HG02763 (cell line): ENCODE measurements around the gene LYZL4.

Experiments used
- ATAC-seq: cut with Tn5 transposase; IDR thresholded peaks from one replicate; pipeline ENCODE4 v1.9.1; 2021; ENCODE audit warnings: mild to moderate bottlenecking, moderate library complexity; ENCODE audit not compliant: unreplicated experiment

The LYZL4 gene

DNA sequence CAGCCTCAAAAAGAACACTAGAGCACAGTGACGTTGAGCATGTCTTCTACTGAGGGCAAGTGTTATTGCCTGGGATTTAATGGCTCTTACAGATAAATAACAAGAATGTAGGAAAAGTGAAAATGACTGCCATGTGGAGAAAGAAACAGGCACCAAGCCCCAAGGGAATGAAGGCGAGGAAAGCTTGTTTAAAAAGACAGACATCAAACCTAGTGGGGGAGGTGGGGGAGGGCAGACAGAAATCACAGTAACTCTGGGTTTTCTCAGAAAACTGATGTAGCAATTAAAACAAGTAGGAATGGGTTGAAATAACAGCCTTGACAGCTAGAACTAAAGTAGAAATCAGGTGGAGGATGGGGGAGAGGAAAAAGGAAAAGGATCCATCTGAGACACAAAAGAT, 18.4 kb upstream of the LYZL4 start:
- ATAC-seq, result no peak

DNA sequence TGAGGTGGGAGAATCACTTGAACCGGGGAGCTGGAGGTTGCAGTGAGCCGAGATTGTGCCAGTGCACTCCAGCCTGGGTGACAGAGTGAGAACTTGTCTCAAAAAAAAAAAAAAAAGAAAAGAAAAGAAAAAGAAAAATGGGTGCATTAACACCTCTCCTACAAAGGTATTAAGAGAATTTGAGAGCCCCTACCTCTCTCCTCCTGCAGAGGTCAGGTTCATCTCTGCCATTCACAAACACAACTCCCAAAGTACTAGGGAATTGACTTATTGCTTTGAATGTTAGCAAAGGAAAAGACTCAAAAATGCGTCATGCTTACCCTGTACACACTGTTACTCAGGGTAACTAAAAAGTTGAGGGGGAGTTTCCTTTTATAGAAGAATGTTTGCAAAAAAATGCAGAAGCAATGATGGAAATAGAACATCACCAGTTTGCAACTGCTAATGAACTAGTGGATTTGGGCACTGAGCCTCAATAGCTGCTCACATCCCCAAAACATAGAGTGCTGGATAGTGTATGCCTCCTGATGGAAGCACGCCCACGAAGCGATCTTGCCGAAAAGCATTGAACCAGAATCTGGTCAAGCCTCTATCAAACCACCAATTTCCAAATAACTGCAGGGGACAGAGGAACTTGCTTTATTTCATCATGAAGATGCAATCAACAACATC, 15.5 kb upstream of the LYZL4 start:
- no peak for ATAC-seq

DNA sequence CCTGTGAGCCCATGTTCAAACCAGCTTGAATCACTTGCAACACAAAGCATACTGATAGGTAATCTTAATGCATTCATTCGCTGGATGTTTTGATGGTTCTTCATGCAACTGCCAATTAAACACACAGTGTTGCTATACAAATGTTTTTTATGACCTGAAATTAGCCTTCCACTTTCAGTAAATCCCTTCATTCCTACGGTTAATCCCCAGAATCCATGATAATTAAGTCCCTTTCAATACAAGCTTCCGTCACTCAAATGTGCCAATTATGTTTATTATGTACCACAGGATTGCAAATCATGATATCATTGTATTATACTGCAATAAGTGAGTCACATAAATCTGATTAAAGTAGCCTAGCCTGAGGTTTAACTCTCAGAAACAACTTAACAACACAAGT, 14.5 kb upstream of the LYZL4 start:
- ATAC-seq, result no peak

DNA sequence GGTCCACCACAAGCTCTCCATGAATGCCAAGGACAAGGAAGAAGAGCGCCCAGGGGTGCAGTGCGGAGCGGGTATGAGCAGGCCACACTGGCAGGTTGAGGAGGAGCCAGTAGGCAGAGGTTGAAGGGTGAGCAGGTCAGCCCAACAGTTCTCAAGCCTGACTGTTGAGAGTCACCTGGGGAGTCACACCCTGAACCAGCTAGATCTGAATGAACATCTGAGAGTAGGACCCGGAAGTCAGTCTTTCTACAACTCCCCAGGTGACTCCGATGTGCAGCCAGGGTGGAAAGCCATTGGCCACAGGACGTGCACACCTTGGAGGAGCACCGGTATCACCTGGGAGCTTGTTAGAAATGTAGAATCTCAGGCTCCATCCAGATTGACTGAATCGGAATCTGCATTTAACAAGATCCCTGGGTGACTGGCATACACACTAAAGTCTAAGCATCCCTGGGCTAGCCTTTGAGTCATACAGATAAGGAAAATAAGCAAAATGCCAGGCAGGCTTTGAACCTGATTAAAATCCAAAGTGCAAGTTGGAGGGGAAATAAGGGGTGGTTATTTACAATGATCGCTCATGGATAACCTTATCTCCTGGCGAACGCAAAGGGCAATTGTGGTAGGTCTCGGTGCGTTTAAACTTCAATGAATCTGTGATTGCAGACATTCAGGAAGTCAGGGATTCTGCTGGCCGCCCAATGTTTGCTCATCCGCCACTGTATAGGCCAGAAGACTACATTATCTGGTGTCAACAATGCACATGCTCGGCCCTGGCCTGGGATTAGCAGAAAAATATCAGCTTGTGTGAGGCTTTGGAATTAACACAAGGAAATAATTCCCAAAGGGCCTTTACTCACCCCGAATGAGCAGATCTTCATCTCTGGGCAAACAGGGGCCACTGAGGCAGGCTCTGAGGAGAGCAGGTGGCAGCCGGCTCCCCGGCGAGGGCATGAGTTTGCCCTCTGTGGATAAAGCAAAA, 11.7 kb upstream of the LYZL4 start:
- ATAC-seq, result no peak

DNA sequence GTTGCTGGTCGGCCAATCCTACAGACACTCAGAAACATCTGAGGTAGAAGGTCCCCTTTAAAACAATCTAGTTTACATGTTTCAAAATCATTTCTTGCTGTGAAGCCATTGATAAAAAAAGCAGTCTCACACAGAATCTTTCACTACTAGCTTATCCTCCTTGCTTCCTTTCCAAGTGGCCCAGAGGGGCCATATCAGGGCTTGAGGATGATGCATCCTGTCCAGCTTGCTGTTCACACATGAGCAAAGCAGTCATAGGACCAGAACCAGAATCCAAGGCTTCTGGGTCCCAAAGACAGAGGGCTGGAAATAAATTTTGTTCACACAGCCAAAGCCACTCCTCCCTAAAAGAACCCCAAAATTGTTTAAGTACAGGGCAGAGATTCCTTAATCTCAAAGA, 9.2 kb upstream of the LYZL4 start:
- no peak for ATAC-seq

DNA sequence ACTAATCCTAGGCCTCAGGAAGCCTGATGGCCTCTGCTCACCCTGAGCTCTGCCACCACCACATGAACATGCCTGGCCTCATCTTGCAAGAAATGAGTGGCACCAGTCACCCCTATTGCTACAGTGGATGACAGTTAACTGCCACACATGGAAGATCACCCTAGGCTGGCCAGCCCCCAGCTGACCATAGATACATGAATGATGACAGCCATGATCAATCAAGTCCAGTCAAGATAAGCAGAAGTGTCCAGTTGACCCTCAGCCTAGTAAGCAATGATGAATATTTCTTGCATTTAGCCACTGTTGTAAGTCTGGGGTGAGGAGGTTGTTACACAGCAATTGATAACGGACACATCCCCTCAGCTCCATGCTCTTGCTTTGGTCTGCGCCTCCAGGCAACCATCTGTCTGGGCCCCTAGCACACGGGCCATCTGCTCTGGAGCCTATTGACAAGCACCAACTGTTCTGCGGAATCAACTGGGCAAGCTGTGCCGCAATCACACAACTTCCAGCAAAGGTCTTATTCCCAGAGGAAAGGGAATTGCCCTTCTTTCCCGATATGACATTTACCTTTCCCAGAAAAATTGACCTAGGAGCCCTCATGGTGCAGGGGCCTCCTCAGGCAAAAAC, 2.2 kb upstream of the LYZL4 start:
- ATAC-seq, result no peak

DNA sequence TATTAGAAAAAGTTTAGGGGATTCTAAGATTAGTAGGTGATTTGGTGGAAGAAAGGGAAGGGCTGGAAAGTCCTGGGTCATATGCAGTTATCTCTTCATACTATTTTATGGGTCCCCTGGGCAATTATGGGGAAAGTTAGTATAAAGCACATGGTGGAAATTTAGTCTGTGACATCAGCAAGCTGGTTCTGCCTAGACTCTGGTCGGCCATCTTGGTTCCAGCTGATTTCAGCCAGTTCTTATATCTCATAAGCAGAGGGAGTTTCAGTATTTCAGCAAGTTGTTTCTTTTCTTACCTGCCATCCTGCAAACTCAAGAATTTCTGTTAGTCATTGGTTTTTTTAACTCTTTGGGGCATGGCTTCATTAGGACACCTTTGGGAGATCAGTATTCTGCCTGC, 1.0 kb upstream of the LYZL4 start:
- ATAC-seq, result no peak

DNA sequence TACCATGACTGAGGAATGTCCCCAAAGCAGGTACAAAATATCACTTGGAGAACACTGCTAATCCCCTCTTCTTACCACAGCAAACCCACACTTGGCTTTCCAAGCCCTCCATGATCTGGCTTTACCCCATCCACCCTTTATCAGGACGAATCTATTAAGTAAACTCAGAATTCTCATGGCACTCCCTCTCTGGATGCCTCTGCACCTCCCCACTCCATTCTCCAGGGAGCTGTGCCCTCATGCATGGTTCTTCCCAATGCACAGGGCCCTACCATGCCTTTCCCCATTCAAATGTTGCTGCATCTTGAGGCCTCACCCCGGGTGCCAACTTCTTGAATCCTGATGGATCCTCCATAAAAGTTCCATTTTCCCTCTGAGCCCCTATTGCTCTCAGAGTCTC, 2.3 kb downstream of the LYZL4 start:
- no peak for ATAC-seq

DNA sequence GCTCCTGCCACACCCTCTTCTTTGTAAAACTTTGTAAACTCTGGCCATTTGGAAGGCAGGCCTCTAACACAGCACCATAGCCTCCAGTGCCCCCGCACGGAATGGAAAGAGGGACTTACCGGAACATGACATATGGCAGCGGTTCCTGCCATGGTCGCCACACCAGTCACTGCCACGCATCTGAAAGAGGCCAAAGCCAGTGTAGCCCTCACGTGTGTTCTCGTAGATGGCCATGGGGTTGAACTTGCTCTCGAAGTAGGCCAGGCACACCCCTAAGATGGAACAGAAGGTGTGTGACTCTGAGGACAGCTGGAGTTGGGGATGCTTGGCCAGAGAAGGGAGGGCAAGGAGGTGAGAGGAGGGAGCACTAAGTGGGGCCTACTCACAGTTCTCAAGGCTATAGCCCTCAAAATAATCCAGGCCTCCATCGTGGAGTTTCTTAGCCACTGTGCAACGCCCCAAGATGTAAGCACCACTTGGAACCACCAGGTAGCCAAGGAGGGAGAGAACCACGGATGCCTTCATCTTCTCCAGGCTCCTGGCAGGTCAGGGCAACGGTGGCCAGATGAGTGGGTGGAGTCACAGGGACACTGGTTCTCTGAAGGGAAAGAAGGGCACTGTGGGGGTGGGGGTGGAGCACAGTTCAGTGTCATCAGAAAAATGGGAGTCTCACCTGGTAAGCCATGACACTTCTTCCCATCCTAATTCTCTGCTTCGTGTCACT, 3.5 kb downstream of the LYZL4 start:
- ATAC-seq, result no peak

DNA sequence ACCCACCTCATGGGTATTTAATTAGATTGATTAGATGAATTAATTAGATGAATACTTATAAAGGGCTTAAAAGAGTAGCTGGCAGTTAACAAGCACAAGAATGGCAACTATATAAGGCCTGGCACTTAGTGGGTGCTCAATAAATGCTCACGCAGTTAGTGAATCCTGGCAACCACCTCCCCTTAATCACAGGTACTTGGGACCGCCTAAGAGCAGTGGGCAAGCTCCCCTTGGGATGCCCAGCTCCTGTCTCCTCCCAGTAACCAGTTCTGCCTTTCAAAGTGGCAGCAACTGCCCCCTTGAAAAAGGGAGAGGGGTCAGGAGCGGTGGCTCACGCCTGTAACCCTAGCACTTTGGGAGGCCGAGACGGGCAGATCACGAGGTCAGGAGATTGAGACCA, 4.6 kb downstream of the LYZL4 start:
- ATAC-seq, result no peak

DNA sequence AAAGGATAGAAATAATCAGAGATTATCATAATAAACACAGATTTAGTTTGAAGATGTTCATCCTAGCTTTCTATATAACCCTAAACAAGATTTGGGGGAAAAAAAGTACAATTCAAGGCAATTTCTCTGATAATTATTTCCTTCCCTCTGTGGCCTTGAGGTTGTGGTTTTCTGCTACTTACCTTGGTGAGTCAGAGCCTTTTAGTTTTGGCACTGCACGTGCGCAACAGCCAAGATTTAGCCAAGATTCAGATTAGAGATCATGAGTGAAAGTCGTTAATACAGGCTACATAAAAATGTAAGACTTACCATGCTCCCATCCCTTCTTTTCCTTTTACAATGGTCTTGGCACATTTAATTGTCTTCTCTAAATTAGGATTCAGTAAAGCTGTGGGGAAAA, 6.7 kb downstream of the LYZL4 start:
- no peak for ATAC-seq

DNA sequence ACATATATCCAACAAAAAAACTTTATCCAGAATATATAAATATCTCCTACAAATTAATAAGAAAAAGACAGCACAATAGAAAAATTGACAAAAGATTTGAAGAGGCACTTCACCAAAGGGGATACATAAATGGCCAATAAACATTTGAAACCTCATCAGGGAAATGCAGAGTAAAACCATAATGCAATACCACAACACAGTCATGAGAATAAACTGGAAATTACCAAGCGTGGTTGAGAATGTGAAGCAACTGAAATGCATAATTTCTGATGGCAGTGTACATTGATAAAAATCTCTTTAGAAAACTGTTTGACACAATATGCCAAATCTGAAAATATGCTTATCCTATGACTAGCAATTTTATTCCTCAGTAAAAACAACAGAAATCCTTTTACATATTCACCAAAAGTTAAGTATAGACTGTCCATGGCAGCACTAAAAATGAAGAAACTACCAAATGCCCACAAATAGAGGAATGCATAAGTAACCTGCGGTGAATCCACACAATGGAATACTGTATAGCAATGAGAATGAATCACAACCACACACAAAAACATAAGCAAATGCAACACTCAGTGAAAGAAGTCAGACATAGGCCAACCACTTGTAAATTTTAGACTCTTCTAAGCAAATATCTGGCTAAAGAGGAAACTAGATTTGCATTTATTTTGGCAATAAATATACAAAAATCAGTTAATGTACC, 7.9 kb downstream of the LYZL4 start:
- ATAC-seq, result no peak

DNA sequence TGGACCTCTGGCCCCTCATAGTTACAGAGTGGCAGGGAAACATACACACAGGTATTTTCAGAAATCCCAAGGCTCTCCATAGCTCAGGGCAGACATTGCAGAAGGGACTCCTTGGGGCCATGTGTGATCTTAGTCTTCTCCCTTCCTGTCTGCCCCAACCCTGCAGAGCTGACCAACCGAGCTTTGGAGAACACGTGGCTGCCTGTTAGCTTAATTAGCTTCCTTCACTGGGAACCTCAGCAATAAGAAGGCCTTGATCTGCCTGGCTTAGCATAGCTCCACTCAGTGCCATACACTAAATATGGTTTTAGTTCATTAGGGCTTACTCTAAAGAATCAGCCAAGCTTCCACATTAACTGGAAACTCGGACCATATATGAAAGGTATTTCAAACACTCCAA, 12.3 kb downstream of the LYZL4 start:
- no peak for ATAC-seq

DNA sequence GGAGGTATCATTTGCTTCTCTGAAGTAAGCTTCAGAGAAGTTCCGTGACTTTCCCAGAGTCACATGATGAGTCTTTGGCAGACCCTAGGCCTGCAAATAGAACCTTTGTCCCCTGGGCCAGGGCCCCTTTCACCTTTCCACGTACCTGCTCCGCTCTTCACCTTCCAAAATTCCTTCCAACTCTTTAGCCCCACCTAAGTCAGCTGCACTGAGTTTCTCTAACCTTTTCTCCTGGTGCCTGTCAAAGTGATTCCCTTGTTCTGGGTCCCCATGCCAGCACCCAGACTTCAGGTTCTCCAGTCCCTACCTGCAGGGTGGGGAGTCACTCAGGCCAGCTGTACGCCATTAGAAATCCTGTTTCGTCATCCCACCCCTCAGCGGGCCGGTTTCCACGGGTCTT, 12.8 kb downstream of the LYZL4 start:
- ATAC-seq, result no peak

DNA sequence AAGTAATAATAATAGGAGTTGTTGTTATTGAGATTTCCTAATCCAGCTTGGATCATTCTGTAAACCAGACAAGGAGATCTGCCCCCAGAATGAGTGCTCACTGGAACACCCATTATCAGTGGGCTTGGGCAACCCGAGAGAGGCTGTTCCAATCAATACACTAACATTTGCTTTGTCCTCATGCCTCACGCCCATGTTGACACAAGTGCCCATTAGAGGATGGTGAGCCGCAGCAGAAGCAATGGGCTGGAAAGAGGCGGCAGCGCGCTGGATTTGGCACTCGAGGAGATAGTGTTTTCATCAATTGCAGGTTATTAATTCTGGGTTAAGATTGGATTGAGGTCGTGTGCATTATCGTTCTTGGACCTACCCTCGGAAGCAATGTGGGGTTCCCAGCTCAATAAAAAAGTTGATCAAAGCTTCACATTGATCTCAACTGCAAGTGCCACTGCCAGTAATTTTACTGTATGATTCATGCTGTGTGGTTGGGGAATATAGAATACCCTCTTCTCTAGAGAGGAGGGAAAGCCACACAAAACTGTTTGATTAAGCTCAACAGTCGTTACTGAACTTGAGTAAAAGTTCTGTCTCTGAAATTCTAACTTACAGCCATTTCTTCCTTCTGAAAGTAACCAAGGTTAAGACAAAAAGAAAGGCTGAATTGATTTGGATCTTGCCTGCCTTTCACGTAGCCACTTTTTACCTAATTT, 15.7 kb downstream of the LYZL4 start:
- no peak for ATAC-seq

DNA sequence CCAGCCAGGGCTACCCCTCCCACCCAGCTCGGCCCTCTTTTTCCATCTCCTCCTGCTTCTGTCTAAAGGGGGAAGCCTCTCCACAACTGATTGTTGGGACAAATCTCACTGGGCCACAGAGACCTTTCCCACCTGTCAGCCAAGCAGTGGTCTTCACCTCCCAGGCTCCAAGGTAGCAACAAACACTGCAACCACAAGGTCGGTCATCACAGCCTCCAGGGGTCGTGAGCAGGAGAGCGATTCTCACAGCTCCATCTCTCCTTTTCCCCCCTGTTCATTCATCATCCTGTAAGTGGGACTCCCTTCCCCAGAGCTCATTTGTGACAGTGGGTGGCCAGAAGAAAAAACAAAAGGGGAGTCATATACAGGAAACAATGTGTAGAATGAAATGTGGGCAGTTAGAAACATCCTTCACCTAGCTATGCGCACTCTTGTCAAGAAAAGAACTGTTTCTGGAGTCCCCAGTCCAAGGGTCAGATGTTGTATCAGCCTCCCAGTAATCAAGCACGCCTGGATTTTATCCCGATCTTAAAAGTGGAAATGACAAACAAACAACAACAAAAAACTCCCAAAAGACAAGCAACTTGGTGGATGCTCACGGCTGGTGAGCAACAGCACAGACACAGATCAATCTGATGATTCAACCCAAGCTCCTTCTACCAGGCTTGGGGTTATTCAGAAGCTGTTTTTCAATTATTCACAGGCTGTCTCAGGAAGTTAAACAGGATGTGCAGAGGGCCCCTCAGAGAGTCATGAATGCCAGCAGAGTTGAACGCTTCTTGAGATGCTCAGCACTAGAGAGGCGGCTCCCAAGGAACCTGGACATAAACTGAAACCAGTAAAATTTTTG, 22.4 kb downstream of the LYZL4 start:
- no peak for ATAC-seq

DNA sequence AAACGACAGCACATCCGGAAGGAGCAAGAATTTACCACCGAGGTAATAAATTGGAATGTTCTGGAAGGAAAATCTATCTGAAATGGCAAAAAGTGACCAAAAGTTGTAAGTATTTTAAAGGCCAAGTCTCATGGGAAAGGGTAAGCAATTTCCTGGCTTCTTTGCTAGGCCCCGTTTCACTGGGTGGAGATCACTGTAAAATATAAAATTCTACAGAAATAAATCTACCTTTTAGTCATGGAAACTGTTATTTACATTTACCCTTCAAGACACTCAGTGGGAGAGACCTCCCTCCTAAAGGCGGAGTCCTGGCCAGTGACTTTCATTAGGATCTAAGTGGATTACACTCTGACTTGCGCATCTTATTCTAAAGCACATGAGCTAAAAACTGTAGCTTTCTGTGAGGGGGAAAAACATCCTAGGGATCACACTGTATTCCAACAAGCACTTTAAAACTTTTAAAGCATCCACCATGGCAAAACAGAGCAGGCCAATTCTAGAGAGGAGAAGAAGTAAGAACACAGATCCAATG, 28.8 kb downstream of the LYZL4 start:
- ATAC-seq, result no peak

DNA sequence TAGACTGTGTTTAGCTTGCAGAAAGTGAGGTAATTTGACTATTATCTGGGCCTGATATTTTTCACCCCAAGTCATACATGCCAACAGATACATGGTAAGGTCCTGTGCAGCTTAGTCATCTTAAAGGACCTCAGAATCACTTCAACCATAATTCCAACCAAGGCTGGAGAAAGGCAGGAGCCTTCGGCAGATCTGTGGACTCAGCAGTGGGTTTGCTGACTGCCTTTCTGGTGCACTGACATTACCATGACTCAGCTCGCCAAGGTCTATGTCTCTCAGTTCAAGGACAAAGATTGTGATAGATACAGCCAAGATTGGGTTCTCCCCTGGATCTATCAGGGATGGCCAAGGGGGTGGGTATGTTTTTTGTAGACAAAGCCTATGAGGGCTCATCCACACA, 32.7 kb downstream of the LYZL4 start:
- no peak for ATAC-seq

DNA sequence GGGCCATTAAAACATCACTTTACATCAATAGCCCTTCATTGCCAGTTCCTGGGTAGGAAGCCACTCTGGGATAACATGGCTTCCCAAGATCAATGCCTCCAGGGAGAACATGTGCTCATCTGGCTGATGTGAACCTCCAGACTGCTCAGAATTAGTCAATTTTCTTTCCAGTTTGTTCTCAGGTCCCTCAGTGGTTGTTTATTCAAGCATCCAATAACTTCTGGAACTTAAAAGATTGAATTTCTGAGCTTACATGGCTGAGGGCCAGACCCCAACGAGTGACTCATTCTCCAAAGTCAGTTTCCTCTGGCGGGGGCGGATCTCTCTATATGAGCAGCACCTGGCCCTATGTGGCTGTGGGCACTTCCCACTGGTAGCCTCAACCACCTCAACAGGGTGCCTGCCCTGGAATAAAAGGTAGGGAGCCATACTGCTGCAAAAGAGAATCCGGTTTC, 34.0 kb downstream of the LYZL4 start:
- ATAC-seq, result no peak
